ENCODE measurements around the gene DHX8. TPM values are rescaled to one million over a fixed set of nuclear protein-coding genes. Genes with fewer than 3 reads are reported as not detected.

DHX8 gene
- total and polyA plus RNA-seq, 2 donors (not counting 3 experiments of a cell fraction or from before 2014, with no cell fraction given): 34.9 to 65.6 TPM

DNA sequence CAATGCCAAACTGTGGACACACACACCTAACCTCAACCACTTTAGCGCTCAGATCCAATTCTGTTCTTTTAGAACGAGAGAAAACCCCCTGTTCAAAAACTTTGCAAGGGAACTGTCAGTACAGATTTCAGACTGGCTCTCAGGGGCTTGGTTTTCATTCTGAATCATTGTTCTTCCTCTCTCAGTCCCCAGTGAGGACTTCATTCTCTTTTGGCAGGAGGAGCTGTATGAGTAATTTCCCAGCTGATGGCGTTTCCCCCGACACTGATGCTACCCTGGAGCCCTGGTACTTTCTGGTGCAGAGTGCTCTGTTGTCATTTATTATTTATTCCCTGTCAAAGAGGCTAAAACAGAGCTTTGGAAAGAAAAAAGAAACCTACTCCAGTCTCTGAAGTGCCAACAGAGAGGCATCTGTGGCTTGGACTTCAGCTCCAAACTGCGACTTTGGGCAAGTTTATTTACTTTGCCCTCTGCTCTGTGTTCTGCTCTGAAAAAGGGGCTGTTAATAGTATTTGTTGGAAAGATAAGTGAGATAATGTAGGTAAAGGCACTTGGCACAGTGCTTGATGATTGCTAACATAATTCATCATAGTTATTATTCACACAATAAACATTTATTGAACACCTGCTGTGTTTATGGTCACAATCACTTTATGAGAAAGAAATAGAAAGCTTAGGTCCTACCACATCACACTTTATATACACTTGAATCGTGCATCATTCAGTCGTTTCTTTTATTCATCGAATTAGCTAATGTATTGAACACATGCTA, 34.0 kb downstream of the DHX8 start:
- peak; percentile 75 for TF ChIP-seq FOS (IDR thresholded peaks at IDR 0.05; ENCODE audit: borderline replicate concordance, insufficient read depth, low read length)
- TF ChIP-seq POLR2AphosphoS5 (IDR thresholded peaks at IDR 0.05; ENCODE audit: insufficient read depth, low read depth, low read length): no peak
- peak; percentile 24 for TF ChIP-seq JUN (IDR thresholded peaks at IDR 0.05; ENCODE audit: borderline replicate concordance, insufficient read depth, insufficient read length, low read depth)
- dilution Hi-C loops (cut with MboI; ENCODE audit: extremely low pct_ligation_motif_present, low sequenced_read_pairs) (no loop called here), intact Hi-C loops (cut with micrococcal nuclease) (no loop called here)
- POLR2A ChIA-PET: interaction anchor here (0.6 to 0.9 kb wide), 3 partner anchors 10 to 175 kb away, joined by 3 read pairs; no protein-coding TSS in a partner anchor
- Histone ChIP-seq H3K27me3 (ENCODE audit: control insufficient read depth in 2 of 2, insufficient read depth in 2 of 2, low read length in 2 of 2) (no peaks in the 10 kb centered on the region), H3K9ac (replicated peaks; ENCODE audit: extremely low read depth, insufficient read depth, low read length) (peak overlapping the region; percentile 16), H3K27ac (ENCODE audit: insufficient read depth, low read depth, low read length) (peak overlapping the region; percentile 71), H2AFZ (ENCODE audit: low read depth, low read length) (no peak overlapping the region), H3K4me3 (replicated peaks in 1 of 3; ENCODE audit: insufficient read depth in 1 of 3, low read depth in 1 of 3, low read length in 3 of 3) (no peak overlapping the region), H3K36me3 (ENCODE audit: control insufficient read depth in 2 of 2, extremely low read depth in 1 of 2, insufficient read depth in 2 of 2, low read length in 2 of 2) (peaks cover 18 to 23% of the 10 kb centered on the region in 2 experiments), H3K9me1 (replicated peaks; ENCODE audit: control insufficient read depth, extremely low read depth, insufficient read depth, low read length) (no peaks in the 10 kb centered on the region), H3K79me2 (ENCODE audit: control insufficient read depth, insufficient read depth, low read length) (no peaks in the 10 kb centered on the region), H4K20me1 (replicated peaks; ENCODE audit: control insufficient read depth, extremely low read depth, insufficient read depth, low read length) (no peaks in the 10 kb centered on the region), H3K4me1 (ENCODE audit: control insufficient read depth, extremely low read depth, insufficient read depth, low read length) (peaks cover 22% of the 10 kb centered on the region), H3K9me3 (replicated peaks; ENCODE audit: control insufficient read depth, insufficient read depth, low read length) (no peaks in the 10 kb centered on the region), H3K4me2 (ENCODE audit: insufficient read depth, low read length) (peak overlapping the region; percentile 4)
- BruUV-seq (replicated peaks): no TSS peak
- DNase-seq (ENCODE audit: low read depth, low spot score) (peak; percentile 72), FAIRE-seq (peak; percentile 94)
- CTCF ChIA-PET: interaction anchor here (0.6 to 1.5 kb wide), 16 partner anchors 9 to 250 kb away, joined by 3 to 11 read pairs (median 4); partner anchors contain the start of genes DHX8 and ETV4

DNA sequence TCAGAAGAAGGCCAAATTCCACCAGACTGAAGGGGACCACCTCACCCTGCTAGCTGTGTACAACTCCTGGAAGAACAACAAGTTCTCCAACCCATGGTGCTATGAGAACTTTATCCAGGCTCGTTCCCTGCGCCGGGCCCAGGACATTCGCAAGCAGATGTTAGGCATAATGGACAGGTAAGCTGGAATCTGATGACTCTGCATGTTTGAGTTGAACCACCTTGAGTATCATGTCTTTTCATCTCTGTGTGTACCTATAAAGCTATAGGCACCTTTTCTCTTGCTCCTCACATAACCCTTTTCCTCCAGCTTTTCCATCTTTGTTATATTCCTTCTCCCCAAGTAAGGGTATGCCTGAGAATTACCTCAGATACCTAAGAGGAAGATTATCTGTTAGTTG, 37.6 kb downstream of the DHX8 start:
- Histone ChIP-seq H3K27ac (ENCODE audit: insufficient read depth, low read depth, low read length) (no peak overlapping the region), H3K79me2 (ENCODE audit: control insufficient read depth, insufficient read depth, low read length) (no peaks in the 10 kb centered on the region), H3K9me1 (replicated peaks; ENCODE audit: control insufficient read depth, extremely low read depth, insufficient read depth, low read length) (no peaks in the 10 kb centered on the region), H3K4me2 (ENCODE audit: insufficient read depth, low read length) (no peak overlapping the region), H3K36me3 (ENCODE audit: control insufficient read depth in 2 of 2, extremely low read depth in 1 of 2, insufficient read depth in 2 of 2, low read length in 2 of 2) (peaks cover 27 to 28% of the 10 kb centered on the region in 2 experiments), H3K4me1 (ENCODE audit: control insufficient read depth, extremely low read depth, insufficient read depth, low read length) (peaks cover 17% of the 10 kb centered on the region), H4K20me1 (replicated peaks; ENCODE audit: control insufficient read depth, extremely low read depth, insufficient read depth, low read length) (no peaks in the 10 kb centered on the region), H3K4me3 (replicated peaks in 1 of 3; ENCODE audit: insufficient read depth in 1 of 3, low read depth in 1 of 3, low read length in 3 of 3) (no peak overlapping the region), H2AFZ (ENCODE audit: low read depth, low read length) (no peak overlapping the region), H3K9me3 (replicated peaks; ENCODE audit: control insufficient read depth, insufficient read depth, low read length) (no peaks in the 10 kb centered on the region), H3K9ac (replicated peaks; ENCODE audit: extremely low read depth, insufficient read depth, low read length) (no peak overlapping the region), H3K27me3 (ENCODE audit: control insufficient read depth in 2 of 2, insufficient read depth in 2 of 2, low read length in 2 of 2) (no peaks in the 10 kb centered on the region)
- no TSS peak for BruUV-seq (replicated peaks)
- intact Hi-C loops (cut with micrococcal nuclease) (loop anchor here (5.0 kb wide), 1 partner anchor 41 kb away; no protein-coding TSS in a partner anchor), dilution Hi-C loops (cut with MboI; ENCODE audit: extremely low pct_ligation_motif_present, low sequenced_read_pairs) (no loop called here)
- ChIA-PET CTCF (interaction anchor here (0.5 to 0.9 kb wide), 3 partner anchors 46 to 147 kb away, joined by 3 to 4 read pairs (median 3); no protein-coding TSS in a partner anchor), POLR2A (no interaction called here)
- FAIRE-seq (peak; percentile 40), DNase-seq (ENCODE audit: low read depth, low spot score) (no peak)
- TF ChIP-seq, protein P1, sequence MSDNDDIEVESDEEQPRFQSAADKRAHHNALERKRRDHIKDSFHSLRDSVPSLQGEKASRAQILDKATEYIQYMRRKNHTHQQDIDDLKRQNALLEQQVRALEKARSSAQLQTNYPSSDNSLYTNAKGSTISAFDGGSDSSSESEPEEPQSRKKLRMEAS (IDR thresholded peaks at IDR 0.05; ENCODE audit: insufficient read depth, insufficient read length): no peak
- TF ChIP-seq JUN (IDR thresholded peaks at IDR 0.05; ENCODE audit: borderline replicate concordance, insufficient read depth, insufficient read length, low read depth) (no peak), POLR2AphosphoS5 (IDR thresholded peaks at IDR 0.05; ENCODE audit: insufficient read depth, low read depth, low read length) (no peak), POLR2A (IDR thresholded peaks at IDR 0.05; ENCODE audit: low read depth, low read length) (no peak), GATA2 (IDR thresholded peaks at IDR 0.05; ENCODE audit: insufficient read depth, insufficient read length, low read depth, low read length) (no peak), MYC (IDR thresholded peaks at IDR 0.05; ENCODE audit: low read depth, low read length) (no peak), FOS (IDR thresholded peaks at IDR 0.05; ENCODE audit: borderline replicate concordance, insufficient read depth, low read length) (no peak), EZH2 (IDR thresholded peaks at IDR 0.05; ENCODE audit: borderline replicate concordance, low read depth, low read length, severe bottlenecking) (no peak)
- TF ChIP-seq, protein P2, sequence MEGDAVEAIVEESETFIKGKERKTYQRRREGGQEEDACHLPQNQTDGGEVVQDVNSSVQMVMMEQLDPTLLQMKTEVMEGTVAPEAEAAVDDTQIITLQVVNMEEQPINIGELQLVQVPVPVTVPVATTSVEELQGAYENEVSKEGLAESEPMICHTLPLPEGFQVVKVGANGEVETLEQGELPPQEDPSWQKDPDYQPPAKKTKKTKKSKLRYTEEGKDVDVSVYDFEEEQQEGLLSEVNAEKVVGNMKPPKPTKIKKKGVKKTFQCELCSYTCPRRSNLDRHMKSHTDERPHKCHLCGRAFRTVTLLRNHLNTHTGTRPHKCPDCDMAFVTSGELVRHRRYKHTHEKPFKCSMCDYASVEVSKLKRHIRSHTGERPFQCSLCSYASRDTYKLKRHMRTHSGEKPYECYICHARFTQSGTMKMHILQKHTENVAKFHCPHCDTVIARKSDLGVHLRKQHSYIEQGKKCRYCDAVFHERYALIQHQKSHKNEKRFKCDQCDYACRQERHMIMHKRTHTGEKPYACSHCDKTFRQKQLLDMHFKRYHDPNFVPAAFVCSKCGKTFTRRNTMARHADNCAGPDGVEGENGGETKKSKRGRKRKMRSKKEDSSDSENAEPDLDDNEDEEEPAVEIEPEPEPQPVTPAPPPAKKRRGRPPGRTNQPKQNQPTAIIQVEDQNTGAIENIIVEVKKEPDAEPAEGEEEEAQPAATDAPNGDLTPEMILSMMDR (IDR thresholded peaks at IDR 0.05; ENCODE audit: extremely low read depth in 1 of 2, insufficient read depth in 1 of 2, low read depth in 1 of 2, low read length in 2 of 2): no peak
